Neural cell (in vitro differentiated cells): ENCODE measurements around the gene VWA8.

Experiments
- EP300 ChIP-seq: fragments of 450-650 bp; conservative IDR thresholded peaks from 2 replicates; pipeline ENCODE4 v1.6.1; 2014; ENCODE audit warnings: antibody characterized with exemption, mild to moderate bottlenecking, moderate library complexity; ENCODE audit not compliant: poor library complexity, severe bottlenecking
- EZH2 ChIP-seq: fragments of 200-600, 300-800 bp; shearing (Covaris generic), sonication (generic); IDR thresholded peaks from 2 replicates; pipeline ENCODE4 v1.6.1; 2014; ENCODE audit warnings: antibody characterized with exemption, low read length, borderline replicate concordance, mild to moderate bottlenecking; ENCODE audit not compliant: insufficient read depth, poor library complexity, severe bottlenecking
- MXI1 ChIP-seq: fragments of 450-650 bp; conservative IDR thresholded peaks from 2 replicates; pipeline ENCODE4 v1.6.1; 2014; ENCODE audit warnings: antibody characterized with exemption, mild to moderate bottlenecking; ENCODE audit not compliant: poor library complexity, severe bottlenecking
- POLR2AphosphoS5 ChIP-seq: IDR thresholded peaks from 2 replicates; pipeline ENCODE4 v1.6.1; 2012
- RAD21 ChIP-seq: fragments of 450-650 bp; conservative IDR thresholded peaks from 2 replicates; pipeline ENCODE4 v1.6.1; 2014; ENCODE audit warnings: antibody characterized with exemption, mild to moderate bottlenecking, moderate library complexity
- REST ChIP-seq: IDR thresholded peaks from 2 replicates; pipeline ENCODE4 v1.6.1; 2012; ENCODE audit warnings: borderline replicate concordance
- SMC3 ChIP-seq: fragments of 450-650 bp; conservative IDR thresholded peaks from 2 replicates; pipeline ENCODE4 v1.6.1; 2014; ENCODE audit warnings: antibody characterized with exemption, mild to moderate bottlenecking, moderate library complexity; ENCODE audit not compliant: poor library complexity
- TAF1 ChIP-seq: IDR thresholded peaks from 2 replicates; pipeline ENCODE4 v1.6.1; 2012; ENCODE audit warnings: low read depth
- TF ChIP-seq, protein P1 (sequence below): fragments of 450-650 bp; IDR thresholded peaks from 2 replicates; pipeline ENCODE4 v1.5.1; 2014; ENCODE audit warnings: antibody characterized with exemption, mild to moderate bottlenecking, moderate library complexity; ENCODE audit not compliant: poor library complexity, severe bottlenecking

GRCh38 chr13:41580345-41580744 is 380.6 kb downstream of the VWA8 start:
- TF ChIP-seq, protein P1, sequence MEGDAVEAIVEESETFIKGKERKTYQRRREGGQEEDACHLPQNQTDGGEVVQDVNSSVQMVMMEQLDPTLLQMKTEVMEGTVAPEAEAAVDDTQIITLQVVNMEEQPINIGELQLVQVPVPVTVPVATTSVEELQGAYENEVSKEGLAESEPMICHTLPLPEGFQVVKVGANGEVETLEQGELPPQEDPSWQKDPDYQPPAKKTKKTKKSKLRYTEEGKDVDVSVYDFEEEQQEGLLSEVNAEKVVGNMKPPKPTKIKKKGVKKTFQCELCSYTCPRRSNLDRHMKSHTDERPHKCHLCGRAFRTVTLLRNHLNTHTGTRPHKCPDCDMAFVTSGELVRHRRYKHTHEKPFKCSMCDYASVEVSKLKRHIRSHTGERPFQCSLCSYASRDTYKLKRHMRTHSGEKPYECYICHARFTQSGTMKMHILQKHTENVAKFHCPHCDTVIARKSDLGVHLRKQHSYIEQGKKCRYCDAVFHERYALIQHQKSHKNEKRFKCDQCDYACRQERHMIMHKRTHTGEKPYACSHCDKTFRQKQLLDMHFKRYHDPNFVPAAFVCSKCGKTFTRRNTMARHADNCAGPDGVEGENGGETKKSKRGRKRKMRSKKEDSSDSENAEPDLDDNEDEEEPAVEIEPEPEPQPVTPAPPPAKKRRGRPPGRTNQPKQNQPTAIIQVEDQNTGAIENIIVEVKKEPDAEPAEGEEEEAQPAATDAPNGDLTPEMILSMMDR, result no peak
- TF ChIP-seq EZH2 (no peak), SMC3 (no peak), MXI1 (no peak), EP300 (no peak), POLR2AphosphoS5 (no peak), TAF1 (no peak), RAD21 (no peak), REST (no peak)
